GM12878 (cell line): Measurements from ENCODE around the gene UBE3C. TPM values are rescaled to one million over a fixed set of nuclear protein-coding genes. Genes with fewer than 3 reads are reported as not detected.

Source experiments
- ATAC-seq: fragments of 200-7000 bp; cut with Tn5 transposase; 3 replicates; pipeline ENCODE4 v1.9.1; 2020; ENCODE audit warnings: mild to moderate bottlenecking, moderate library complexity
- BruUV-seq: library from RNA; stranded (reverse); fragments of 400-500 nt; replicated peaks from 2 replicates; lab custom pipeline; 2021; lab: Mats Ljungman, UMichigan
- CTCF ChIA-PET: fragments of 300-600 bp; sonication (Branson Sonifier 250); formaldehyde crosslinking; extraction: SDS; loops from one replicate; lab custom pipeline; 2021; ENCODE audit warnings: inconsistent platforms; lab: Yijun Ruan, JAX
- POLR2A ChIA-PET: fragments of 350-600 bp; formaldehyde crosslinking; extraction: SDS; loops from one replicate; lab custom pipeline; 2021; ENCODE audit warnings: inconsistent platforms; lab: Charles Lee
- RAD21 ChIA-PET: fragments of 300-600 bp; sonication (Branson Sonifier 250); formaldehyde crosslinking; loops from one replicate; lab custom pipeline; 2023; ENCODE audit warnings: antibody characterized with exemption; ENCODE audit not compliant: unreplicated experiment; lab: Charles Lee
- SMC1A ChIA-PET: fragments of 300-600 bp; sonication (Branson Sonifier 250); formaldehyde crosslinking; loops from one replicate; lab custom pipeline; 2023; ENCODE audit not compliant: unreplicated experiment, uncharacterized antibody; lab: Charles Lee
- DNase-seq: peaks from one replicate; pipeline ENCODE4 v3.0.0-alpha.2; 2011; ENCODE audit warnings: low read depth, low spot score
- FAIRE-seq: peaks from 3 replicates; lab custom pipeline; 2011; peaks lifted over from hg19 to GRCh38; lab: Jason Lieb, UNC
- H2AFZ ChIP-seq: 2 replicates; pipeline ENCODE4 v1.6.0; 2011; ENCODE audit warnings: low read depth, low read length, control low read depth; ENCODE audit not compliant: control insufficient read depth
- H3K27ac ChIP-seq: 2 replicates; pipeline ENCODE4 v1.5.1; 2011; ENCODE audit warnings: control low read depth; ENCODE audit not compliant: control insufficient read depth, insufficient read depth
- H3K27me3 ChIP-seq, 2 experiments: replicated peaks in 1 of 2; 2 replicates each; pipeline versions ENCODE4 v1.6.0 to v1.6.1; 2011; ENCODE audit warnings: low read length in 1 of 2; ENCODE audit not compliant: control insufficient read depth in 2 of 2, insufficient read depth in 2 of 2
- H3K36me3 ChIP-seq, 2 experiments: 2 replicates each; pipeline ENCODE4 v1.5.1; 2011; ENCODE audit warnings: low read length in 1 of 2; ENCODE audit not compliant: control insufficient read depth in 2 of 2, insufficient read depth in 2 of 2
- H3K4me1 ChIP-seq: 2 replicates; pipeline ENCODE4 v1.6.1; 2011; ENCODE audit warnings: mild to moderate bottlenecking, low read length, moderate library complexity, mixed read lengths; ENCODE audit not compliant: control insufficient read depth, insufficient read depth
- H3K4me2 ChIP-seq: 2 replicates; pipeline ENCODE4 v1.6.0; 2011; ENCODE audit warnings: control low read depth; ENCODE audit not compliant: control insufficient read depth, insufficient read depth
- H3K4me3 ChIP-seq: fragments of 200-600 bp; sonication (generic); 2 replicates; pipeline ENCODE4 v1.5.1; 2016
- H3K79me2 ChIP-seq: 2 replicates; pipeline ENCODE4 v1.6.0; 2011; ENCODE audit warnings: low read length; ENCODE audit not compliant: control insufficient read depth, insufficient read depth
- H3K9ac ChIP-seq: 2 replicates; pipeline ENCODE4 v1.8.0; 2011; ENCODE audit warnings: low read length, control low read depth, mixed read lengths; ENCODE audit not compliant: control insufficient read depth, insufficient read depth
- H3K9me3 ChIP-seq: replicated peaks from 3 replicates; pipeline ENCODE4 v1.5.1; 2011; ENCODE audit warnings: mild to moderate bottlenecking, low read length; ENCODE audit not compliant: control insufficient read depth, insufficient read depth
- H4K20me1 ChIP-seq: 2 replicates; pipeline ENCODE4 v1.6.0; 2011; ENCODE audit not compliant: control insufficient read depth, insufficient read depth
- ESRRA ChIP-seq: IDR thresholded peaks from 2 replicates; pipeline ENCODE4 v1.6.1; 2012; ENCODE audit warnings: mild to moderate bottlenecking, low read length, improper control_type of control experiment
- FOS ChIP-seq: IDR thresholded peaks from 3 replicates; pipeline ENCODE4 v1.6.1; 2011; ENCODE audit warnings: borderline replicate concordance; ENCODE audit not compliant: insufficient read length; ENCODE audit errors: extremely low read depth
- FOXM1 ChIP-seq: IDR thresholded peaks from 2 replicates; pipeline ENCODE4 v1.6.1; 2012; ENCODE audit warnings: low read depth, mild to moderate bottlenecking, inconsistent platforms, low read length, moderate library complexity
- MEF2B ChIP-seq: fragments of 450-650 bp; IDR thresholded peaks from 2 replicates; pipeline ENCODE4 v1.6.1; 2018; ENCODE audit warnings: mild to moderate bottlenecking, moderate library complexity; ENCODE audit not compliant: partially characterized antibody, poor library complexity, severe bottlenecking
- NFYA ChIP-seq: IDR thresholded peaks from 2 replicates; pipeline ENCODE4 v1.6.1; 2011; ENCODE audit warnings: low read depth, mild to moderate bottlenecking, low read length, improper control_type of control experiment, borderline replicate concordance
- NR2C2 ChIP-seq: IDR thresholded peaks from 2 replicates; pipeline ENCODE4 v1.6.1; 2011; ENCODE audit warnings: borderline replicate concordance, low read depth; ENCODE audit not compliant: control insufficient read depth, insufficient read length
- RBBP5 ChIP-seq: fragments of 200-600 bp; sonication (generic); conservative IDR thresholded peaks from 2 replicates; pipeline ENCODE4 v1.6.1; 2016
- SIX5 ChIP-seq: IDR thresholded peaks from 2 replicates; pipeline ENCODE4 v1.6.1; 2011; ENCODE audit warnings: mild to moderate bottlenecking, low read depth, low read length, moderate library complexity; ENCODE audit not compliant: severe bottlenecking
- SRF ChIP-seq, 2 experiments: IDR thresholded peaks; 2 replicates each; pipeline ENCODE4 v1.6.1; 2011; ENCODE audit warnings: low read depth in 2 of 2, low read length in 2 of 2, mild to moderate bottlenecking in 1 of 2, moderate library complexity in 1 of 2
- STAT1 ChIP-seq: fragments of 450-650 bp; conservative IDR thresholded peaks from 2 replicates; pipeline ENCODE4 v1.6.1; 2014; ENCODE audit warnings: antibody characterized with exemption, mild to moderate bottlenecking
- TAF1 ChIP-seq: IDR thresholded peaks from 2 replicates; pipeline ENCODE4 v1.6.1; 2011; ENCODE audit warnings: mild to moderate bottlenecking, low read depth, low read length, borderline replicate concordance
- ZNF217 ChIP-seq: fragments of 450-650 bp; IDR thresholded peaks from 2 replicates; pipeline ENCODE4 v1.6.1; 2017; ENCODE audit warnings: antibody characterized with exemption, mild to moderate bottlenecking
- ZNF24 ChIP-seq: fragments of 450-650 bp; IDR thresholded peaks from 2 replicates; pipeline ENCODE4 v1.6.1; 2017; ENCODE audit warnings: antibody characterized with exemption, mild to moderate bottlenecking
- ZNF687 ChIP-seq: fragments of 450-650 bp; IDR thresholded peaks from 2 replicates; pipeline ENCODE4 v1.6.1; 2017; ENCODE audit warnings: mild to moderate bottlenecking, moderate library complexity
- ZSCAN29 ChIP-seq: fragments of 450-650 bp; IDR thresholded peaks from 2 replicates; pipeline ENCODE4 v1.6.1; 2017; ENCODE audit warnings: mild to moderate bottlenecking, moderate library complexity
- WGBS: methylation state at CpG from one replicate; pipeline ENCODE4 v1.1.6; 2016; ENCODE audit warnings: low lambda C conversion rate; ENCODE audit not compliant: insufficient replicate concordance, insufficient coverage; ENCODE audit errors: missing lambda C conversion rate; 5-methylcytosine and 5-hydroxymethylcytosine counted together
- in situ Hi-C: fragments of 300-500 bp; cut with MboI; formaldehyde crosslinking; loops from 9 replicates; pipeline ENCODE4 v1.14.3; 2018; ENCODE audit warnings: mixed read lengths
- intact Hi-C: fragments of 100-400 bp; cut with micrococcal nuclease; formaldehyde crosslinking; loops from one replicate; pipeline ENCODE4 v1.14.2; 2022; ENCODE audit not compliant: unreplicated experiment
- polyA plus RNA-seq, 11 experiments: library from polyadenylated mRNA; depleted of rRNA in 4 of 11; unstranded in 6 of 11; stranded (reverse) in 5 of 11; fragments of >200 nt; fragmentation: Nextera tagmentation in 4 of 11; fragmentation: Illumina TruSeq in 1 of 11; extraction: Ambion mirVana in 4 of 11; extraction: Trizol in 1 of 11; gene quantifications; 1 replicate in 1 of 11; 2 replicates in 10 of 11; pipeline versions ENCODE4 v1.2.1 to v1.2.3, GENCODE V29; 2011 to 2016; ENCODE audit warnings: inconsistent platforms in 2 of 11, missing spikeins in 2 of 11, low read depth in 1 of 11
- total RNA-seq, 4 experiments: library from RNA; depleted of rRNA in 3 of 4; stranded (reverse); fragments of >200 nt in 3 of 4; fragmentation: Illumina TruSeq in 1 of 4; extraction: Trizol in 1 of 4; gene quantifications; 2 replicates each; pipeline versions ENCODE4 v1.2.1 to v1.2.3, GENCODE V29; 2013 to 2021
- TF ChIP-seq, protein P1 (sequence below): fragments of 450-650 bp; IDR thresholded peaks from 2 replicates; pipeline ENCODE4 v1.6.1; 2017; ENCODE audit warnings: antibody characterized with exemption, mild to moderate bottlenecking, moderate library complexity

Gene UBE3C
- total and polyA plus RNA-seq, 10 of the 15 experiments (the other 5 are each of a cell fraction or from before 2014, with no cell fraction given): 7.9 to 65.9 (median 45.2) TPM

GRCh38 chr7:157300369-157300825 lies 161.7 kb downstream of the UBE3C start:
- POLR2A ChIA-PET: no interaction called here
- H3K9me3 ChIP-seq: no peaks in the 10 kb centered on the region
- H3K36me3 ChIP-seq: no peaks in the 10 kb centered on the region
- peaks cover 16% of the 10 kb centered on the region for H3K4me1 ChIP-seq
- H3K4me2 ChIP-seq: no peak overlapping the region
- no peak overlapping the region for H3K4me3 ChIP-seq
- no peaks in the 10 kb centered on the region for H3K27me3 ChIP-seq
- no peak for DNase-seq
- intact Hi-C loops (no loop called here), in situ Hi-C loops (no loop called here)
- no peaks in the 10 kb centered on the region for H4K20me1 ChIP-seq
- FAIRE-seq: no peak
- no peaks in the 10 kb centered on the region for H3K79me2 ChIP-seq
- no peak overlapping the region for H2AFZ ChIP-seq
- no peak overlapping the region for H3K9ac ChIP-seq
- WGBS: 89% methylated on average over 29 of the region's 29 CpGs
- SMC1A ChIA-PET: no interaction called here
- ATAC-seq: no peak
- CTCF ChIA-PET: no interaction called here
- RAD21 ChIA-PET: no interaction called here
- H3K27ac ChIP-seq: no peak overlapping the region
- no TSS peak for BruUV-seq
- TF ChIP-seq TAF1 (no peak), ZSCAN29 (no peak), STAT1 (no peak), FOS (no peak), SIX5 (no peak), ESRRA (no peak), NFYA (no peak), SRF (IDR thresholded peaks at IDR 0.05; ENCODE audit: low read depth in 2 of 2, low read length in 2 of 2) (no peak), NR2C2 (no peak), FOXM1 (no peak), ZNF24 (no peak), MEF2B (no peak), ZNF217 (no peak), RBBP5 (no peak), ZNF687 (no peak)
- TF ChIP-seq, protein P1, sequence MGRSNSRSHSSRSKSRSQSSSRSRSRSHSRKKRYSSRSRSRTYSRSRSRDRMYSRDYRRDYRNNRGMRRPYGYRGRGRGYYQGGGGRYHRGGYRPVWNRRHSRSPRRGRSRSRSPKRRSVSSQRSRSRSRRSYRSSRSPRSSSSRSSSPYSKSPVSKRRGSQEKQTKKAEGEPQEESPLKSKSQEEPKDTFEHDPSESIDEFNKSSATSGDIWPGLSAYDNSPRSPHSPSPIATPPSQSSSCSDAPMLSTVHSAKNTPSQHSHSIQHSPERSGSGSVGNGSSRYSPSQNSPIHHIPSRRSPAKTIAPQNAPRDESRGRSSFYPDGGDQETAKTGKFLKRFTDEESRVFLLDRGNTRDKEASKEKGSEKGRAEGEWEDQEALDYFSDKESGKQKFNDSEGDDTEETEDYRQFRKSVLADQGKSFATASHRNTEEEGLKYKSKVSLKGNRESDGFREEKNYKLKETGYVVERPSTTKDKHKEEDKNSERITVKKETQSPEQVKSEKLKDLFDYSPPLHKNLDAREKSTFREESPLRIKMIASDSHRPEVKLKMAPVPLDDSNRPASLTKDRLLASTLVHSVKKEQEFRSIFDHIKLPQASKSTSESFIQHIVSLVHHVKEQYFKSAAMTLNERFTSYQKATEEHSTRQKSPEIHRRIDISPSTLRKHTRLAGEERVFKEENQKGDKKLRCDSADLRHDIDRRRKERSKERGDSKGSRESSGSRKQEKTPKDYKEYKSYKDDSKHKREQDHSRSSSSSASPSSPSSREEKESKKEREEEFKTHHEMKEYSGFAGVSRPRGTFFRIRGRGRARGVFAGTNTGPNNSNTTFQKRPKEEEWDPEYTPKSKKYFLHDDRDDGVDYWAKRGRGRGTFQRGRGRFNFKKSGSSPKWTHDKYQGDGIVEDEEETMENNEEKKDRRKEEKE: no peak
- TF ChIP-seq, all 136 proteins: peak for 0
